Dendritic cell treated with granulocyte-macrophage colony-stimulating factor and Interleukin-4, amounts not matched to agents 40 ng/mL and 50 ng/mL, for 4 days (primary cell): ENCODE measurements around the gene SYNPO2L.
"Not testable (repeated sequence)": the region's sequence is repeated elsewhere in the genome, so short reads cannot be mapped to it uniquely, and the experiment has no call there.

Experiments
- H3K27ac Mint-ChIP-seq: one replicate; pipeline ENCODE4 v1.8.0; 2022; ENCODE audit warnings: mild to moderate bottlenecking, mixed read lengths
- H3K27me3 Mint-ChIP-seq: one replicate; pipeline ENCODE4 v1.8.0; 2022; ENCODE audit warnings: mild to moderate bottlenecking, mixed read lengths
- H3K36me3 Mint-ChIP-seq: one replicate; pipeline ENCODE4 v1.8.0; 2022; ENCODE audit warnings: low read depth, mixed read lengths
- H3K4me1 Mint-ChIP-seq: one replicate; pipeline ENCODE4 v1.8.0; 2022; ENCODE audit warnings: low read depth, mixed read lengths
- H3K4me3 Mint-ChIP-seq: one replicate; pipeline ENCODE4 v1.8.0; 2022; ENCODE audit warnings: mild to moderate bottlenecking, moderate library complexity, mixed read lengths
- H3K9me3 Mint-ChIP-seq: one replicate; pipeline ENCODE4 v1.8.0; 2022; ENCODE audit warnings: mixed read lengths
- intact Hi-C: fragments of 100-400 bp; cut with micrococcal nuclease; formaldehyde crosslinking; loops from one replicate; pipeline ENCODE4 v1.15.0; 2022

SYNPO2L gene

GRCh38 chr10:73662705-73663104 is 6.9 kb upstream of the SYNPO2L start:
- H3K4me1 Mint-ChIP-seq, H3K36me3 Mint-ChIP-seq, intact Hi-C loops, H3K27me3 Mint-ChIP-seq, H3K27ac Mint-ChIP-seq, H3K4me3 Mint-ChIP-seq, H3K9me3 Mint-ChIP-seq: not testable (repeated sequence)

GRCh38 chr10:73655257-73655989 is 406 bp downstream of the SYNPO2L start:
- H3K9me3 Mint-ChIP-seq = no peaks in the 10 kb centered on the region
- no peak overlapping the region for H3K4me3 Mint-ChIP-seq
- no peaks in the 10 kb centered on the region for H3K36me3 Mint-ChIP-seq
- H3K27me3 Mint-ChIP-seq = peaks cover 6% of the 10 kb centered on the region
- intact Hi-C loops = no loop called here
- peak overlapping the region; percentile 45 for H3K27ac Mint-ChIP-seq
- peaks cover 17% of the 10 kb centered on the region for H3K4me1 Mint-ChIP-seq

- H3K36me3 Mint-ChIP-seq = no peaks in the 10 kb centered on the region
- no peak overlapping the region for H3K27ac Mint-ChIP-seq
- no peak overlapping the region for H3K4me3 Mint-ChIP-seq
- peaks cover 7% of the 10 kb centered on the region for H3K27me3 Mint-ChIP-seq
- no peaks in the 10 kb centered on the region for H3K9me3 Mint-ChIP-seq
- peaks cover 31% of the 10 kb centered on the region for H3K4me1 Mint-ChIP-seq
- intact Hi-C loops = no loop called here
Observed at GRCh38 chr10:73653701-73654100, 2.1 kb downstream of the SYNPO2L start.

- Mint-ChIP-seq H3K4me3 (no peak overlapping the region), H3K27ac (no peak overlapping the region), H3K9me3 (no peaks in the 10 kb centered on the region), H3K27me3 (peaks cover 11% of the 10 kb centered on the region), H3K36me3 (no peaks in the 10 kb centered on the region), H3K4me1 (peaks cover 31% of the 10 kb centered on the region)
- intact Hi-C loops = no loop called here
Observed at GRCh38 chr10:73653195-73653594, 2.6 kb downstream of the SYNPO2L start.

- Mint-ChIP-seq H3K27ac (no peak overlapping the region), H3K27me3 (peaks cover 22% of the 10 kb centered on the region), H3K36me3 (no peaks in the 10 kb centered on the region), H3K4me1 (peaks cover 45% of the 10 kb centered on the region), H3K4me3 (no peak overlapping the region), H3K9me3 (no peaks in the 10 kb centered on the region)
- intact Hi-C loops = no loop called here
Observed at GRCh38 chr10:73650537-73651331, 5.1 kb downstream of the SYNPO2L start.

- intact Hi-C loops = no loop called here
- peaks cover 43% of the 10 kb centered on the region for H3K4me1 Mint-ChIP-seq
- H3K9me3 Mint-ChIP-seq = no peaks in the 10 kb centered on the region
- no peak overlapping the region for H3K4me3 Mint-ChIP-seq
- no peak overlapping the region for H3K27ac Mint-ChIP-seq
- peaks cover 20% of the 10 kb centered on the region for H3K27me3 Mint-ChIP-seq
- H3K36me3 Mint-ChIP-seq = no peaks in the 10 kb centered on the region
Observed at GRCh38 chr10:73649876-73650536, 5.8 kb downstream of the SYNPO2L start.

- Mint-ChIP-seq H3K9me3 (no peaks in the 10 kb centered on the region), H3K4me3 (no peak overlapping the region), H3K27ac (no peak overlapping the region), H3K36me3 (no peaks in the 10 kb centered on the region), H3K27me3 (peaks cover 20% of the 10 kb centered on the region), H3K4me1 (peaks cover 51% of the 10 kb centered on the region)
- intact Hi-C loops = no loop called here
Observed at GRCh38 chr10:73648975-73649829, 6.6 kb downstream of the SYNPO2L start.

GRCh38 chr10:73647875-73648651 is 7.8 kb downstream of the SYNPO2L start:
- intact Hi-C loops = no loop called here
- H3K27me3 Mint-ChIP-seq = peaks cover 17% of the 10 kb centered on the region
- H3K36me3 Mint-ChIP-seq = no peaks in the 10 kb centered on the region
- H3K27ac Mint-ChIP-seq = peak overlapping the region; percentile 86
- H3K9me3 Mint-ChIP-seq = no peaks in the 10 kb centered on the region
- H3K4me3 Mint-ChIP-seq = peak overlapping the region; percentile 87
- peaks cover 53% of the 10 kb centered on the region for H3K4me1 Mint-ChIP-seq

GRCh38 chr10:73647211-73647874 is 8.5 kb downstream of the SYNPO2L start:
- no peaks in the 10 kb centered on the region for H3K9me3 Mint-ChIP-seq
- H3K4me3 Mint-ChIP-seq = peak overlapping the region; percentile 87
- H3K27me3 Mint-ChIP-seq = peaks cover 17% of the 10 kb centered on the region
- intact Hi-C loops = no loop called here
- peak overlapping the region; percentile 86 for H3K27ac Mint-ChIP-seq
- H3K36me3 Mint-ChIP-seq = no peaks in the 10 kb centered on the region
- peaks cover 53% of the 10 kb centered on the region for H3K4me1 Mint-ChIP-seq

- no peaks in the 10 kb centered on the region for H3K9me3 Mint-ChIP-seq
- H3K4me1 Mint-ChIP-seq = peaks cover 57% of the 10 kb centered on the region
- no peak overlapping the region for H3K4me3 Mint-ChIP-seq
- intact Hi-C loops = no loop called here
- no peaks in the 10 kb centered on the region for H3K36me3 Mint-ChIP-seq
- H3K27ac Mint-ChIP-seq = peak overlapping the region; percentile 86
- peaks cover 18% of the 10 kb centered on the region for H3K27me3 Mint-ChIP-seq
Observed at GRCh38 chr10:73646598-73647041, 9.2 kb downstream of the SYNPO2L start.

- no peak overlapping the region for H3K27ac Mint-ChIP-seq
- H3K4me3 Mint-ChIP-seq = no peak overlapping the region
Observed at GRCh38 chr10:73645251-73645650, 10.6 kb downstream of the SYNPO2L start.

GRCh38 chr10:73644767-73645166 is 11.1 kb downstream of the SYNPO2L start:
- Mint-ChIP-seq H3K4me1 (peaks cover 50% of the 10 kb centered on the region), H3K27ac (no peak overlapping the region), H3K36me3 (no peaks in the 10 kb centered on the region), H3K4me3 (no peak overlapping the region), H3K9me3 (no peaks in the 10 kb centered on the region), H3K27me3 (peaks cover 23% of the 10 kb centered on the region)
- intact Hi-C loops = loop anchor here (1.0 kb wide), 1 partner anchor 115 kb away; no protein-coding TSS in a partner anchor

More at GRCh38 chr10:73645251-73645650, 10.6 kb downstream of the SYNPO2L start:
- Mint-ChIP-seq H3K36me3 (no peaks in the 10 kb centered on the region), H3K9me3 (no peaks in the 10 kb centered on the region), H3K27me3 (peaks cover 23% of the 10 kb centered on the region), H3K4me1 (peaks cover 55% of the 10 kb centered on the region)
- intact Hi-C loops = no loop called here
